GM19351 (cell line): ENCODE data around the gene HAAO.

ENCODE experiments used
- ATAC-seq: cut with Tn5 transposase; IDR thresholded peaks from one replicate; pipeline ENCODE4 v1.9.1; 2021; ENCODE audit warnings: mild to moderate bottlenecking, moderate library complexity; ENCODE audit not compliant: unreplicated experiment

The HAAO gene

DNA sequence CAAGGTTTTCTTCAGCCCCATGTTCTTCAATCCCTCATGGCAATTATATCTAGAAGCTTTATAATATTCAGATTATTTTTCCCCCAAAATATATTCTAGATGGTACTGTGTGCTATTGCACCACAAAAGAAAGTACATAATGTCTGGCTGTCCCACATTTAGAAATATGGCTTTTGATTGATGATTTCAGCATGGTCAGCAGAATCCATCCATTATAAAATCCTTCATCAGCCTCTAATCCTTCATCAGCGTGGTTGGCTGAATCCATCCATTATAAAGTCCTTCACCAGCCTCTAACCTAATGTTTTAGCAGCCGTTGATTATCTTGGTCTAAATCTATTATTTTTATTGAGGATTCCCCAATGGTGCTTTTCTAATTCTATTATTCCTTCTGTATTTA is 23.3 kb upstream of the HAAO start:
- ATAC-seq: no peak

DNA sequence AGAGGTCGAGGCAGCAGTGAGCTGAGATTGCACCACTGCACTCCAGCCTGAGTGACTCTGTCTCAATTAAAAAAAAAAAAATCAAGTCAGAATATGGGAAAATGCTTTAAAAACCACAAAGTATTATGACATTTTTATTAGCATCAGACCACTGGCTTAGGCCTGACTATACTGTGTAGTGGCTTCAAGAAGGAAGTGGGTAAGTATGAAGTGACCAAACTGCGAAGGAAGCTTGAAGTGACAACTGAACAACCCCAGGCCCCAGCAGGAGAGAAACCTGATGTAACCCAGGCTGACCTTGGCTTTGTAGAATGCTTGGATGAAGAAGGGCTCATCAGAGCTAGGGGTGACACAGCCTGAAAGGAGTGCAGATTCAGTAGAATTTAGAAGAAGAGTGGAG is 21.4 kb upstream of the HAAO start:
- ATAC-seq: no peak

DNA sequence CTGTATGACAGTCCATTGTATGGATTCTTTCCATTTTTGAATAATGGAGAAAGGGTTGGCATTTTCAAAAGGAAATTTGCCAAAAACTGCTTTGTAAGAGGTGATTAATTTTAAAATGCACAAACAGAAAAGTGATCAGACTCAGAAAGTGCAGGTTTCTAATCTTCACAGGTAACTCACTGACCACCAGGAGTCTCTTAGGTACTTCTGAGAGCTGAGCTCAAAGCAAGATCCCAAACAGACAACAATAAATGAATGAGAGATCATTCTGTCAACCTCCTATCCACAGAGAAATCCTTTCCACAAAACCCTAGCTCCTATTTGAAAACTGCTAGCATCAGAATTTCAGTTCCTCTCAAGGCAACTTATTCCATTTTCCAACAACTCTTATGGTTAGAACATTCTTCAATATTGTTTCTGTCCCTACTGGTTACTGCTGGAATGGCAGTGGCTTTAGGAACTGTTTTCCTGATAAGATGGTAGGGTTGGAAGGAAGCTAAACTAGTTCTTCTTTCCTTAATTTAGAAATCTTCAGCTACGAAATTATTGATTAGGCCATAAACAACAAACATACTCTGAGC is 20.6 kb upstream of the HAAO start:
- ATAC-seq: no peak

GRCh38 chr2:42810971-42811811 is 18.8 kb upstream of the HAAO start:
- peak; percentile 8 for ATAC-seq

DNA sequence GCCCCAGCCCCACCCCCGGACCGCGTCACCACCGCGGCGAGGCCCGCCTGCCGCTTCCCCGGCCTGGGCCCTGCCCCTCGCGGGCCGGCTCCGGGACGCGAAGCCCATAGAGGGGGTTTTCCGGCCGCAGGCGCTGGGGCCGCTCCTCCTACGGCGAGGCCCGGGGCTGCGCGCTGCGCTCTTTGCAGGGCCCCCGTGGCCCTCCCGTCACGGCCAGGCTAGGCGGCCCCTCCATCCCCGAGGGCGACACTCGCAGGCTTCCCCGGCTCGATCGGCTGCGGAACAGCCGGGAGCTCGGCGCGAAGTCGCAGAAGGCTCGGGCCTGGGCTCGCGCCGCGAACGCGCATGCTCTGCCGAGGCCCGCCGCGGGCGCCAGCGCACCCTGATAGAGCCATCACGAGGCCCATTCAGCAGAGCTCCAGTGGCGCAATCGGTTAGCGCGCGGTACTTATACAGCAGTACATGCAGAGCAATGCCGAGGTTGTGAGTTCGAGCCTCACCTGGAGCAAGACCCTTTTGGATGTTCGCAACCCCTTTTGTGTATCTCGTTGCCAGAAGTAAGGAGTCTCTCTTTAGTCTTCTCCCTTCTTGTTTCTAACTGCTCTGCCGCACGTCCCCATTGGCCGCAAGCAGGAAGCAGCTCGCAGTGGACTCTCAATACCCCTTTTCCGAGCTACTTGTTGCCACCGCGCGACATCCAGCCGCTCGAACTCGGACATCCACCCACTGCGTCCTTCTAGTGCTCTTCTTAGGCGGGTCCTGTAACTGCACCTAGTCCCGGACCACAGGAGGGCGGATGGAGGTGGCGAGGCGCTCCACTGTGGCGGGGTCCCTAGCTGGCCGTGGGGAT is 18.0 kb upstream of the HAAO start:
- peak; percentile 68 for ATAC-seq

DNA sequence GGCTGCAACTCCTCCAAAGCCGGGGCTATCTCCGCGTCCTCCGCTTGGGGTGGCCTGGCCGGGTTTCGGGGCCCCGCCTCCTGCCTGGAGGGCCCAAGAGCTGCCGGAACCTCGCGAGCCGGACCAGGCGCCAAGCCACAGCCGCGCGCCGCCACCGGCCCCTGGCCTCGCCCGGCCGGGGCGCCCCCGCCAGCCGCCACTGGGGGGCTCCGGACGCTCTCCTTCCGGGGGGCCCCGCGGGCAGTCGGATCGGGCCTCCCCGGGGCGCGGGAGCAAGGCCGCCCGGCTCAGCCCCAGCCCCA is 17.4 kb upstream of the HAAO start:
- ATAC-seq: peak; percentile 47

- ATAC-seq: no peak
These were observed 16.9 kb upstream of the HAAO start for GRCh38 chr2:42809131-42809818.

DNA sequence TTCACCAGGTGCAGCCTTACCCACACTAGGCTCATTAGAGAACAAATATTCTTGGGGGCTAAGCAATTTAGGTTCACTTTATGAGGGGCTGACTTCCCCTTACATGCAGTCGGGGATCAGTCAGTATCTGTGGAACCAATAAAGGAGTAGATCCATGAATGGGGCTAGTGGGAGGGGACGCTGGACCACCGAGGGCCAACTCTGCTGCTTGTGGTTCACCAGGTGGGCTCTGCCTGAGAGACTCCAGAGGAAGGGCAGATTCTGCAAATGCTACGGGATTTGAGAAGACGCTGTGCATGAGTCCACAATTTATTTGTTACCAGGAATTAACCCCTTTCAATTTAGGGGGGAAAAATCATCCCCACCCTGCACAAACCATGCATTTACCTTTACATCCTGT is 15.9 kb upstream of the HAAO start:
- no peak for ATAC-seq

DNA sequence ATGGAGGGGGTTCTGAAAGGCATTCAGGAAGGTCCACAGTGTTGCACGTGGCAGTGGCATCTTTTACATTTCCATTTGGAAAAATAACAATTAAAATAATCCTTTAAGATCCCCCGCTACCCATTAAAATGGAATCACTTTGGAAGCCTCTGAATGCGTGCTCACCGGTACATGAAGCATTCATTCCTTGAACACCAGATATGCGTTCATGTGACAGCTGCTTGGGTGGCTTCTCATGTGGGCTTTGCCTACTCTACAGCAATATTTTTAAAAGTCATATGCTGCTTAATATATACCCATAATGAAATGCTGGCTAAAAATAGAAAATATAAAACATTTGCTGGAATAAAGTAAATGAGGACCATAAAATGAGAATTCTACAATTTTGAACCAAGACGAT is 14.4 kb upstream of the HAAO start:
- ATAC-seq: no peak

DNA sequence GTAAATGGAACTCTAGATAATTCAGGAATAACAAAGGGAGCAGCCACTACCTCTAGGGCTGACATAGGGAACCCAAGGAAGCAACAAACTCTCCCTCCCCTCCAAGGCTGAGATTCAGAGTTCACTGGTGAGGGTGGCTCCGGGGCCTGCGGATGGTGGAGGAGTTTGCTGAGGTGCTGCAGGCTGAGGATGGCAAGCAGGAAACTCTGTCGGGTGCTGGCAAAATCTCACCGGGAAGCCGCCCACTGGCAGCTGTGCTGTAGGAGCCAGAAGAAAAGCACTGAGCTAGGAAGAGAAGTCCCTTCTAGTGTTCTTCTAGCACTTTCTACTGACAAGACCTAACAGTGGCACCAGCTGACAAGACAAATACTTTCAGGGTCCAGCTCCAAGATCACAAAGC is 12.5 kb upstream of the HAAO start:
- no peak for ATAC-seq

DNA sequence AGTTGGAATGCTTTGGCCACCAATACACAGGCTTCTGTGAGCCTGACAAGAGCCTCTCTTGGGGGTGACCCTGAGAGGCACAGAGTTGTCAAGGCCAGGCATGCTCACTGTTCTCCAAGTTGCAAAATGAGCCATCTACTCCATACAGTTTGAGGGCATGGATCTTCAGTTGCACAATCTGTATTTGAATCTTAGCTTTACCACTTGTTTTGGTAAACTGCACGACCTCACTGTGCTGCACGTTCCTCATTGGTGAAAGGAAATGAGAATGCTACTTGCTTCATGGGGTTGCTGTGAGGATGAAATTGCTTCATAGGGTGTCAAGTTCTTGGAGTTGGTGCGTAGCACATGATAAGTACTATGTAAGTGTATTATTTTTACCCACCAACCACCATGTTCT is 12.0 kb upstream of the HAAO start:
- ATAC-seq: no peak

GRCh38 chr2:42802150-42802549 is 9.8 kb upstream of the HAAO start:
- ATAC-seq: no peak

- no peak for ATAC-seq
These were observed 9.0 kb upstream of the HAAO start for GRCh38 chr2:42801381-42801780.

- no peak for ATAC-seq
These were observed 8.6 kb upstream of the HAAO start for GRCh38 chr2:42800981-42801380.

DNA sequence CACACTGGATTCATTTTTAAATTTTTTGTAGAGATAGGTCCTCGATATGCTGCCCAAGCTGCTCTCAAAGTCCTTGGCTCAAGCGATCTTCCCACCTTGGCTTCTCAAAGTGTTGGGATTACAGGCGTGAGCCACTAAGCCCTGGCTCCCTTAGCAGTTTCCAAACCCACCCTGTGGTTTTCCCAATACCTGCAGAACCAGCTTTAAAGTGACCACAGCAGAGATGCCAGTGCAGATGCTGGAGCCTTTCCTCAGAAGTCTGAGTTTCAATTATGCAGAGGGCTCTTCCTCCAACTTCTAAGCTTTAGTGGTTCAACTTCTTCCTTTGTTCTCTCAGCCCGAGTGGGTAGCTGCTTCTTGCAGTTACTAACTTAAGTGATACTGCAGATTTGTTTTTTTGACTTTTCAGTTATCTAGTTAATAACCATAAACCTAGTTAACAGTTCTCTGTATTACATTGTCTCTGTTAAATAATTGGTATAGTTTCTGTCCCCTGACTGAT is 8.1 kb upstream of the HAAO start:
- ATAC-seq: no peak

DNA sequence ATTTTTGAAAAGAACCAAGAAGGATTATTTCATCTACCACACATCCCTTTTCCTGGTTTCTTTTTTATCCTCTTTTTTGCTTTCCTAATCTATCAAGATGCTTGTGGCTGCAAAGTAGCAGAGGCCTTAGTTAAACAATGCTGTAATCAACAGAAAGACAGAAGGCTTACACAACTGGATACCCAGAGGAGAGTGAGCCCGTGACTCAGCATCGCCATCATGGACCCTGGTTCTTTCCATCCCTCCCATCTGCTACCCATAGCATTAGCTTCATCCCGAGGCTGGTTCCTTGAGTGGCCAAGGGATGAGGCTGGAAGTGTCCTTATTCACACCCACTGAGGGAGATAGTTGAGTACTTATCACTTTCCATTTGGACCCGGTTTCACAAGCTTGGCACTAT is 7.5 kb upstream of the HAAO start:
- no peak for ATAC-seq

DNA sequence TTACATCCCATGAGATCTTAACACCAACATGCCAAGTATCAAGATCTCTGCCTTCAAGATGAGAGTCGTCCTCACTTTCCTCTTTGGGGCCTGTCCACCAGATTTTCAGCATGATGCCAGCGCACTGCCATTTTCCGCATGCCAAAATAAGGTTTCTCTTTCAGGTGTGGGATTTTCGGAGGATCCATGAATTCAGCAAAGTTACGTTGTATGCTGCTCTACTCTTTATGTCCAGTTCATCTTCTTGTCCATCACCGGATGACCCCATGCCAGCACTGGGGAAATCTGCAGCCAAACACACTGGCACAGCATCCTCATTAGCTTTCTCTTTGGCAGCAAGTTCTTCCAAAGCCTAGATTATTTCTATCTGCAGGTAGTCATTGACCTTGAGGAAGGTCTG is 4.9 kb upstream of the HAAO start:
- no peak for ATAC-seq

DNA sequence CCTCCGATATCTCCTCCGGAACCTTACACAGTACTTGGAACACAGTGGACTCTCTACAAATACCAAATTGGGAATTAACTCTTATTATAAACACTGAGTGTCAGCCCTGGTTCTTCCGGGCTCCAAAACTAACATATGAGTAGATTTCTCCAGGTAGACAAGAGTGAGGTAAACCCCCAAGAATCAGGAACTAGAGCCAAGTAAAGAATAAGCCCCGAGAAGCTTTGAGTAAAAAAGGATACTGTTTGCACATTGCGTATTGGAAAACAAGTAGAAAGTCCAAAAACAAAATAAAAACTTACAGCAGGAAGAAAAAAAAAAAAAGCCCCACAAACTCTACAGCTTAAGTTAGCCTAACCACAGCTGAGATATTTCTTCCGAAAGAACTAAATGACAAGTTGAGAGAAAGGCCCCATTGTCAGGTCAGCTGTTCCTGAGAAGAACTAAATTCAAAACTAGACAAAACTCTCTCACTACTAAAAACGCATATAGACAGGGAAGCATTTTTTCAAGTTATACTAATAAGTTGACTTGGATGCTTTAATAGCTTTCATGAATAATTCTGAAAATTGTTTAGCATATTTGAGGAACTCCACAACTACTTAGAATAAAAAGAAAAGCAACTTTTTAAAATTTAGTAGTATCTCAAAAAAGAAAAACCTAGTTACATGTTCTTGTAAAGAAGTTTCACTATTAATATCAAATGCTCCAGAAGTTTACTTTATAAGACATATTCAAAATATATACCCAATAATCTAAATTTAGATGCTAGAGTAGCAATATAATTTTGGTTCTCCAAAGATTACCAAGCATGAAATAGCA is 4.3 kb upstream of the HAAO start:
- ATAC-seq: no peak

GRCh38 chr2:42795841-42796301 is 3.5 kb upstream of the HAAO start:
- peak; percentile 28 for ATAC-seq

GRCh38 chr2:42795275-42795674 is 2.9 kb upstream of the HAAO start:
- ATAC-seq: no peak
